Heart left ventricle (tissue), 16 donors: ENCODE measurements around the gene ERRFI1. TPM values are rescaled to one million over a fixed set of nuclear protein-coding genes. Genes with fewer than 3 reads are reported as not detected.

Source experiments
- ATAC-seq, 4 donors: fragments of 200-7000 bp; cut with Tn5 transposase; one replicate each; pipeline ENCODE4 v1.9.1; 2020 to 2022; ENCODE audit warnings: moderate library complexity in 4 of 4, mild to moderate bottlenecking in 3 of 4, moderate number of reproducible peaks in 1 of 4
- DNase-seq, 5 donors: peaks; one replicate each; pipeline ENCODE4 v3.0.0-alpha.2; 2020
- H3K27ac ChIP-seq, 12 donors: fragments of 200-600 bp; sonication (generic) in 4 of 12; one replicate each; pipeline versions ENCODE4 v1.5.0 to v1.8.0; 2016 to 2022; ENCODE audit warnings: mild to moderate bottlenecking in 2 of 12
- H3K27me3 ChIP-seq, 9 donors: fragments of 200-600 bp; sonication (generic) in 2 of 9; one replicate each; pipeline versions ENCODE4 v1.5.1 to v1.8.0; 2016 to 2022; ENCODE audit warnings: mild to moderate bottlenecking in 3 of 9
- H3K36me3 ChIP-seq, 9 donors: fragments of 200-600 bp; sonication (generic) in 2 of 9; one replicate each; pipeline versions ENCODE4 v1.5.0 to v1.8.0; 2018 to 2022; ENCODE audit warnings: mild to moderate bottlenecking in 2 of 9
- H3K4me1 ChIP-seq, 12 donors: fragments of 200-600 bp; sonication (generic) in 4 of 12; one replicate each; pipeline versions ENCODE4 v1.5.0 to v1.8.0; 2016 to 2022; ENCODE audit warnings: mild to moderate bottlenecking in 3 of 12
- H3K4me3 ChIP-seq, 12 donors: fragments of 200-600 bp; sonication (generic) in 4 of 12; one replicate each; pipeline versions ENCODE4 v1.5.0 to v1.8.0; 2017 to 2022; ENCODE audit warnings: mild to moderate bottlenecking in 9 of 12, moderate library complexity in 4 of 12
- H3K9me3 ChIP-seq, 12 donors: fragments of 200-600 bp; sonication (generic) in 4 of 12; one replicate each; pipeline versions ENCODE4 v1.5.0 to v1.8.0; 2016 to 2022; ENCODE audit warnings: mild to moderate bottlenecking in 1 of 12
- CTCF ChIP-seq, 12 donors: fragments of 200-600 bp; sonication (generic) in 4 of 12; IDR thresholded peaks; one replicate each; pipeline versions ENCODE4 v1.5.0 to v1.8.0; 2018 to 2022; ENCODE audit warnings: antibody characterized with exemption in 12 of 12, mild to moderate bottlenecking in 5 of 12
- POLR2A ChIP-seq, 2 donors: fragments of 450-650 bp; IDR thresholded peaks; one replicate each; pipeline ENCODE4 v1.6.1; 2017; ENCODE audit warnings: antibody characterized with exemption in 2 of 2, mild to moderate bottlenecking in 2 of 2, moderate library complexity in 2 of 2
- WGBS, 4 donors: extraction: QIAGEN DNeasy Blood & Tissue Kit in 2 of 4; methylation state at CpG; one replicate each; pipeline versions ENCODE4 v1.1.5 to v1.1.7; 2013 to 2018; 5-methylcytosine and 5-hydroxymethylcytosine counted together
- intact Hi-C, 10 donors: fragments of 100-400 bp; cut with DNase I; formaldehyde crosslinking; loops; one replicate each; pipeline versions ENCODE4 v1.11.1 to v1.14.2; 2022
- polyA plus RNA-seq, 2 donors: library from polyadenylated mRNA; stranded (reverse); fragments of 200-250 nt; gene quantifications; one replicate each; pipeline ENCODE4 v1.2.3, GENCODE V29; 2013
- total RNA-seq, 9 donors: library from RNA; depleted of rRNA in 2 of 9; stranded (reverse); fragments of >200 nt in 2 of 9; fragmentation: NEBNext Ultra II Directional in 3 of 9; extraction: Animal tissue kit (Norgen Biotek cat#: 25700) in 3 of 9; gene quantifications; one replicate each; pipeline versions ENCODE4 v1.1.0 to v1.2.4, GENCODE V29; 2016 to 2023
- donor health status: ischemic (EF 13 %, LVEDD 7.1; RV severe dilation, severe dysfunction).
- donor health status: healthy with polysubstance abuse.
- donor health status: DM: no; HTN: yes; CAD: no.
- donor health status: DM: no; HTN: no; CAD: no.
- donor health status: ischemic (EF 25% LVEDD 6.9; RV normal size, moderate dysfunction).
- donor health status: ischemic (EF 25% LVEDD 5.7; RV mildly dilated, moderate dysfunction).
- donor health status: healthy.
- donor health status: DM: yes; HTN: yes; CAD: no.
- donor health status: ischemic (EF 35%, LVEDD 5.7; RV mildly dilated, moderate dysfunction).
- donor health status: nonischemic (EF 11% LVEDD 7.7; RV severe dilation, severe dysfunction).
- donor health status: DM: yes; HTN: yes; CAD: no.
- donor health status: PGD.
- donor health status: ischemic (EF 29% LVEDD 5.4; RV normal size, mild dysfunction).
- donor health status: nonischemic (EF 23%, LVEDD 6.1; RV moderate dilation, normal function).

The ERRFI1 gene
- total and polyA plus RNA-seq, 11 donors, result 3.8 to 26.0 (median 12.0) TPM

- TF ChIP-seq POLR2A (IDR thresholded peaks at IDR 0.05) (no peak), CTCF (IDR thresholded peaks at IDR 0.05) (no peak)
- Histone ChIP-seq H3K4me1 (peaks cover 0 to 47% (median 19%) of the 10 kb centered on the region in 12 donors), H3K36me3 (peaks cover 0 to 43% (median 41%) of the 10 kb centered on the region in 9 donors), H3K27ac (peak overlapping the region; percentile 53 to 96 (median 92)), H3K9me3 (no peaks in the 10 kb centered on the region), H3K4me3 (peak overlapping the region; percentile 58 to 86 (median 72)), H3K27me3 (no peaks in the 10 kb centered on the region)
- intact Hi-C loops, result no loop called here
- peak in 1 of 4 donors; percentile 11 for ATAC-seq
- WGBS, 4 donors, result 0% methylated on average over 10 of the region's 10 CpGs
- no peak for DNase-seq
Measured at GRCh38 chr1:7962014-7962335, 64.1 kb downstream of the ERRFI1 start.

Other genes with a start within 250 kb of the ERRFI1 start
- 10 to 100 TPM in 7 of 9 donors, 1 to 10 TPM in 2; 6.1 to 46.6 (median 18.5) TPM for gene PER3, start 242.0 kb downstream of the ERRFI1 start, total RNA-seq
- gene PER3, start 242.0 kb downstream of the ERRFI1 start, polyA plus RNA-seq, result 1 to 10 TPM; 3.3 to 8.4 TPM
- gene UTS2, start 173.2 kb downstream of the ERRFI1 start, total RNA-seq, result under 1 TPM in 1 of 9 donors, not detected in 8; 0.54 TPM
- not detected for gene UTS2, start 173.2 kb downstream of the ERRFI1 start, polyA plus RNA-seq
- gene TNFRSF9, start 85.5 kb downstream of the ERRFI1 start, total RNA-seq, result 1 to 10 TPM in 1 of 9 donors, under 1 TPM in 2, not detected in 6; 0.05 to 1.9 (median 0.68) TPM
- gene TNFRSF9, start 85.5 kb downstream of the ERRFI1 start, polyA plus RNA-seq, result under 1 TPM in 1 of 2 donors, not detected in 1; 0.04 TPM
- gene PARK7, start 64.6 kb downstream of the ERRFI1 start, total RNA-seq, result 100 to 1,000 TPM; 275 to 406 (median 345) TPM
- 100 to 1,000 TPM; 342 to 550 TPM for gene PARK7, start 64.6 kb downstream of the ERRFI1 start, polyA plus RNA-seq